Measurements from ENCODE around the gene BCAR3.

Gene BCAR3

GRCh38 chr1:93598861-93599439 is 82.7 kb downstream of the BCAR3 start:
- in situ Hi-C loops (cut with HindIII; ENCODE audit: low sequenced_read_pairs): no loop called here
- no peak for TF ChIP-seq CTCF (IDR thresholded peaks at IDR 0.05; ENCODE audit: low read depth, low read length)
- no peak for DNase-seq (ENCODE audit: low read depth, low spot score)
- no peak overlapping the region for H3K4me3 ChIP-seq (ENCODE audit: low read depth, low read length)

DNA sequence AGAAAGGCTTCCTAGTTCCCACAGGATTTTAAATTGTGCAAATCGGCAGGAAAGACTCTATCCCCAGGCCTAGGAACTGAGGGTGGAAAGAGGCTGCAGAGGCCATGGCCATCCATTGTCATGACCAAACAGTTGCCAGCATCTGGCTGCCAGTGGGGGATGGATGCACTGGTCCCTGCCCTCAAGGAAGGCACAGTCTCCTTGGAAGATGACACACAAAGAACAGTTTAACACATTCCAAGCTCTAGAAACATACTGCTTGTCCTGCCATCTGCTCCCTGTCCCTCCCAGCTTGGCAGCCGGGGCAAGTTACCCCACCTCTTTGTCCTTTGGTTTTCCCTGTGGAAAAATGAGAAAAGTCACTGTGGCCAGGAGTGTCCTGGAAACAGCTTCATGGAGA is 83.2 kb downstream of the BCAR3 start:
- in situ Hi-C loops (cut with HindIII; ENCODE audit: low sequenced_read_pairs): no loop called here
- H3K4me3 ChIP-seq (ENCODE audit: low read depth, low read length): no peak overlapping the region
- DNase-seq (ENCODE audit: low read depth, low spot score): no peak
- no peak for TF ChIP-seq CTCF (IDR thresholded peaks at IDR 0.05; ENCODE audit: low read depth, low read length)

DNA sequence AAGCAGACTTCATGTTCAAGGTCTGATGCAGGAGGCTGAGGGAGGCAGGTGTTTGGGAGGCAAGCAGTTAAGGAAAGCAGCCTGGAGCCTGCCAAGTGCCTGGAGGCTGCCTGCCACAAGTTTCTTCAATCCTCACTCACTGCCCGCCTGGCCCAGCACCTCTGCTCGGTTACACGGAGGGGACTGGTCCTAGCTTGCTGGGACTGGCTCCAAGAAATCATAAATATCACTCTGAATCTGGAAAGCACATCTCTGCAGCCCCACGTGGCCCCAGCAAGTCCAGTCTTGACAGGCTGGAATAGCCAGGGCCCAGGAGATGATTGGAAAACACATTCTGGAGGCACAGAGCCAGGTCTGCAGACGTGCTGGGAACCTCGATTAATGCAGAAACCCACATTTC is 83.9 kb downstream of the BCAR3 start:
- H3K4me3 ChIP-seq (ENCODE audit: low read depth, low read length): no peak overlapping the region
- in situ Hi-C loops (cut with HindIII; ENCODE audit: low sequenced_read_pairs): no loop called here
- no peak for TF ChIP-seq CTCF (IDR thresholded peaks at IDR 0.05; ENCODE audit: low read depth, low read length)
- DNase-seq (ENCODE audit: low read depth, low spot score): no peak

- H3K4me3 ChIP-seq (ENCODE audit: low read depth, low read length): no peak overlapping the region
- TF ChIP-seq CTCF (IDR thresholded peaks at IDR 0.05; ENCODE audit: low read depth, low read length): no peak
- in situ Hi-C loops (cut with HindIII; ENCODE audit: low sequenced_read_pairs): no loop called here
- DNase-seq (ENCODE audit: low read depth, low spot score): no peak
Observed at GRCh38 chr1:93596329-93597089, 85.1 kb downstream of the BCAR3 start.

GRCh38 chr1:93595743-93596142 is 85.9 kb downstream of the BCAR3 start:
- no peak for DNase-seq (ENCODE audit: low read depth, low spot score)
- in situ Hi-C loops (cut with HindIII; ENCODE audit: low sequenced_read_pairs): no loop called here
- no peak for TF ChIP-seq CTCF (IDR thresholded peaks at IDR 0.05; ENCODE audit: low read depth, low read length)
- H3K4me3 ChIP-seq (ENCODE audit: low read depth, low read length): no peak overlapping the region

DNA sequence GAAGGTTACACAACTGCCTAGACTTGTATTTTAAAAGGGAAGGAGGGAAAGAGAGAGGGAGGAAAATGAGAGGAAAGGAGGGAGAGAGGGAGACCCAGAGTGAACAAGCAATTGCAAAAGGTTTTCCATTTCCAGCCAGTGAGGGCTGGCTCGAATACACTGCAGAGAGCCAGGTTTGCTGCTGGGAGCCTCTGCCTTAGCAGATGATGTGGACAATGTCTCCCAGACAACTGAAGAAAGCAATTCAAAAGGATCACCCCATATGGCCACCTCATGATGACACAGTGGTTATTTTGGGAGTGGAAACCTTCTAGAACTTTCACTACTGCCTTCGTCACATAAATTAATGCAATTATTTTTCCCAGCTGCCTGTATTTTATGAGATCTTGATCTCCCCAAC is 86.4 kb downstream of the BCAR3 start:
- H3K4me3 ChIP-seq (ENCODE audit: low read depth, low read length): no peak overlapping the region
- in situ Hi-C loops (cut with HindIII; ENCODE audit: low sequenced_read_pairs): no loop called here
- peak; percentile 45 for DNase-seq (ENCODE audit: low read depth, low spot score)
- TF ChIP-seq CTCF (IDR thresholded peaks at IDR 0.05; ENCODE audit: low read depth, low read length): no peak
